ENCODE measurements around the gene CKAP4.
A peak's percentile ranks its signal among the peaks of the same experiment; 100 is the strongest.

CKAP4 gene

GRCh38 chr12:106223485-106224354, 24.1 kb downstream of the CKAP4 start:
- TF ChIP-seq CTCF (conservative IDR thresholded peaks at IDR 0.05; ENCODE audit: control insufficient read depth, insufficient read depth, low read depth, low read length) = peak; percentile 98
- H3K4me3 ChIP-seq (ENCODE audit: control insufficient read depth, low read depth, low read length) = no peak overlapping the region
- DNase-seq (ENCODE audit: low read depth) = peak; percentile 59

- H3K4me3 ChIP-seq (ENCODE audit: control insufficient read depth, low read depth, low read length) = no peak overlapping the region
- no peak for TF ChIP-seq CTCF (conservative IDR thresholded peaks at IDR 0.05; ENCODE audit: control insufficient read depth, insufficient read depth, low read depth, low read length)
- no peak for DNase-seq (ENCODE audit: low read depth)
These were observed 27.3 kb downstream of the CKAP4 start for GRCh38 chr12:106220536-106220935.

- TF ChIP-seq CTCF (conservative IDR thresholded peaks at IDR 0.05; ENCODE audit: control insufficient read depth, insufficient read depth, low read depth, low read length) = no peak
- no peak for DNase-seq (ENCODE audit: low read depth)
- H3K4me3 ChIP-seq (ENCODE audit: control insufficient read depth, low read depth, low read length) = no peak overlapping the region
These were observed 28.8 kb downstream of the CKAP4 start for GRCh38 chr12:106219043-106219442.

- no peak for TF ChIP-seq CTCF (conservative IDR thresholded peaks at IDR 0.05; ENCODE audit: control insufficient read depth, insufficient read depth, low read depth, low read length)
- DNase-seq (ENCODE audit: low read depth) = no peak
- no peak overlapping the region for H3K4me3 ChIP-seq (ENCODE audit: control insufficient read depth, low read depth, low read length)
These were observed 30.1 kb downstream of the CKAP4 start for GRCh38 chr12:106217706-106218105.

- no peak for DNase-seq (ENCODE audit: low read depth)
- no peak for TF ChIP-seq CTCF (conservative IDR thresholded peaks at IDR 0.05; ENCODE audit: control insufficient read depth, insufficient read depth, low read depth, low read length)
- no peak overlapping the region for H3K4me3 ChIP-seq (ENCODE audit: control insufficient read depth, low read depth, low read length)
These were observed 33.2 kb downstream of the CKAP4 start for GRCh38 chr12:106214571-106214970.

GRCh38 chr12:106213662-106214061, 34.2 kb downstream of the CKAP4 start:
- no peak for DNase-seq (ENCODE audit: low read depth)
- TF ChIP-seq CTCF (conservative IDR thresholded peaks at IDR 0.05; ENCODE audit: control insufficient read depth, insufficient read depth, low read depth, low read length) = no peak
- H3K4me3 ChIP-seq (ENCODE audit: control insufficient read depth, low read depth, low read length) = no peak overlapping the region

All from fibroblast of mammary gland (primary cell).